ENCODE measurements around the gene ELK3. TPM values are rescaled to one million over a fixed set of nuclear protein-coding genes. Genes with fewer than 3 reads are reported as not detected.

ELK3 gene
- total RNA-seq, 1 experiment from 2014 or later: 13.5 TPM

DNA sequence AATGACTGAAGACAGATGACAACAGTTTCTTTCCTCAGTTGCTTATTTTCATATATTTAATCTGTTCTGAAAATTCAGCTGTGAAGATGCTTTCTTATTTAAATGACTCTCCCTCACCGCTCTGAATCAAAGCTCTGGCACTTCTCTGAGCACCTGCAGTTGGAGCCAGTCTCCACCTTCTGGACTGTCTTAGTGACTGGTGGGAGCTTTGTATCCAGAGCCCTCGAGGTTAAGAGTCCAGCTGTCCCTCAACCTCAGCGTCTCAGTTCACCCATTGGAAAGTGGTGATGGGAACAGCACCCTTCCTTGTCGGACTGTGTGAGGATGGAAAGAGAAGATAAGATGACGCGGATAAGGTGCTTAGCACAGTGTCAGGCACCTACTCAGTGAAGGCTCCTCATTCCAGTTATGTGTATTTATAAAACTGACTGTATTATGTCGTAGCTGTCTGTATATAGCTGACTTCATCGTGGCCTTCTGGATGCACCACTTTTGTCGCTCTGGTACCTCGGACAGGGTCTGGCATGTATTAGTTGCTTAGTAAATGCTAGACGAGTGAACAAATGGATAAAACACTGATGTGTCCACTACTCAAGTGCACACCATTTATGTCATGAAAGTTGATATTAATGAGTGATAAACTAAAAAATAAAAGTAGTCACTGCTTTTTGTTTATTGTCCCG is 34.5 kb downstream of the ELK3 start:
- no peak for DNase-seq (ENCODE audit: extremely low read depth, low read depth)

DNA sequence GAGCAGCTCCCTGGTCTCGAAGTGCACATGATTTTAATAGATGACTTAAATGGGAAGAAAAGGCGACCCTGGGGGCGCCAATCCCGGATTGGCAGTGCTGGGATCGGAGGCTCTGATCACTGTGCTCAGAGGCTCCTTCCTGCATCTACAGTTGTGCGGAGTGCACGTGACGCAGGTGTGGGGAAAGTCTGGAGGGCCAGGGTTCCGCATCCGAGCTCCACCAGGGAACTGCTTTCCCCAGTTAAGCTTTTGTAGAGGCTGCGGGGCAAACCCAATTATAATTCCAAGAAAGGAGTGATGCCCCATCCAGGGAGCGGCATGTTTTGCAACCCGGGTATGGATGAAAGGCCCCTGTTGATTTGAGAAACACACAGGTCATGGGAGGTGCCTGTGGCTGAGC is 36.5 kb downstream of the ELK3 start:
- DNase-seq (ENCODE audit: extremely low read depth, low read depth): no peak

DNA sequence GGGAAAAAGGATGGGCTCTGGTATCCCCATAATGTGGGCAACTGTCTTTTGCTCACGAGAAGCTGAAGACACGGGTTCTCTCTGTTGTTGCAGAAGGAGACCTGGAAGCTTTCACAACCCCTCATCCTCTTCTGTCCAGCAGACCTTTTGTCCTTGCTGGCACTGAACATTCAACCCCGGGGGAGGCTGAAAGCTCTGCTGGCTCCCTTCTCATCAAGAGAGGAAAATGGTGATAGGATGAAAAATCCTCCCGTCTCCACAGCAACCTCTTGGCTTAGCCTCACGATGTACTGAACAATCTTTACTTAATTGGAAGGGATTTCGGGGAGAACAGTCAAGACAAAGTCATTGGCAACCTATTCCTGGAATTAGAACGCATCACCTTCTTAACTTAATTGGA is 39.0 kb downstream of the ELK3 start:
- DNase-seq (ENCODE audit: extremely low read depth, low read depth): no peak

DNA sequence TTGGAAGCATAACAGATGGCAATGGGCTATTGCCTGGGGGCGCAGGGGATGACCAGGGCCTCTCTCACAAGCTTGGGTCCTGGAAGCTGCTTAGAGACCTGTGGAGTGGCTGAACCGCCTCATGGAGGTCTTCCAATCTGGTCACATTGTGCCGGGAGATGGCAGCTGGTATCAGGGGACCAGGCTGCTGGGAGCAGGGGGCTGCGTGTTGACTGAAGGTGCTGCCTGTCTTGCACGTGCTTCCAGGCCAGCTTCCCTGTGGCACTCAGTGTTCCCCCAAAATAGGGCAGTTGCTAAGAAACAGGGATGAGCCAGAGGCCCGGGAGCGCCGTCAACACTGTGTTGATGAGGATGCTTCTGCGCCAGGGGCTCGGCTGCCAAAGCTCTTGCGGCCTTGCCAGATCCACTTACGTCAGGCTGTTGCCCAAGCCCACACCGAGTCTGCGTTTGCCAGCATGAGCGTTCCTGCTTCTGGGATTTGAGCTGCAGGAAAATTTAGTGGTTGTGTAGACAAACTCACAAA is 39.8 kb downstream of the ELK3 start:
- DNase-seq (ENCODE audit: extremely low read depth, low read depth): no peak

DNA sequence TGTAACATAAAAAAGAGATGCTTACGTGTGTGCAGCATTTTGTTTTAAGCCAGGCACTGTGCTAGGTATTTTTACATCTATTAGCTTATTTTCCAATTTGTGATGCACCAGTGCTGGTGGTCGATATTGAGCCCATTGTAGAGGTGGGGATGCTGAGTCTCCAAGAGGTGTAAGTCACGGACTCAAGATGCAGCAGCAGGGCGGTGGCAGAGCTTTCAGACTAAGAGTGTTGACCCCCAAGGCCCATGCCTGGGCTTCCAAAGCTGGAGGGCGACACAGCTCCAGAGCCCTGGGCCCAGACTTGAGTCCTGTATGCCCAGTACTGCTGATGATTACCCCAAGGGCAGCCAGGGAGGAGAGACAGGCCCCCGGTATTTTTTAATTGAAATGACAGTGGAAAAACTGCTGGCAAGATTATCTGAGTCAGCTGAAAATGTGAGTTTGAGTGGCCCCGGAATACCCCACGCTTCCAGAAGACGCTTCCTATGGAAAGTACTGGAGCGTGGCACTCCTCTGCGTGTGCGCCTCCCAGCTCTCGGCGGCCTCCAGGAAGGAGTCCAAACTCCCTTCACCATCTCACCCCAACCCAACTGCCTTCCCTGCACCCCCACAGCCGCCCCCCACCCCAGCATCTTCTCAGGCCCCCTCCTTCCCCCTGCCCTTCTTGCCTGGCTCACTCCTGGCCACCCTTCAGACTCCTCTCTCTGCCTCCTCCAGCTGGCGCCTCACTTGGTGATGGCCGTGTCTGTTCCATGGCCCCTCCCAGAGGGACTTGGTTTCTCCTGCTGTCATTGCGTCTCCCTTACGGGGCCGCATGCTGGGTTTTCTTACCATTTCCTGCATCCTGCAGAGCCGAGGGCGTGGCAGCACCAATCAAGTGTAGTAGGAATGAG is 40.7 kb downstream of the ELK3 start:
- DNase-seq (ENCODE audit: extremely low read depth, low read depth): no peak

- no peak for DNase-seq (ENCODE audit: extremely low read depth, low read depth)
Measured at GRCh38 chr12:96235484-96235826, 41.3 kb downstream of the ELK3 start.

DNA sequence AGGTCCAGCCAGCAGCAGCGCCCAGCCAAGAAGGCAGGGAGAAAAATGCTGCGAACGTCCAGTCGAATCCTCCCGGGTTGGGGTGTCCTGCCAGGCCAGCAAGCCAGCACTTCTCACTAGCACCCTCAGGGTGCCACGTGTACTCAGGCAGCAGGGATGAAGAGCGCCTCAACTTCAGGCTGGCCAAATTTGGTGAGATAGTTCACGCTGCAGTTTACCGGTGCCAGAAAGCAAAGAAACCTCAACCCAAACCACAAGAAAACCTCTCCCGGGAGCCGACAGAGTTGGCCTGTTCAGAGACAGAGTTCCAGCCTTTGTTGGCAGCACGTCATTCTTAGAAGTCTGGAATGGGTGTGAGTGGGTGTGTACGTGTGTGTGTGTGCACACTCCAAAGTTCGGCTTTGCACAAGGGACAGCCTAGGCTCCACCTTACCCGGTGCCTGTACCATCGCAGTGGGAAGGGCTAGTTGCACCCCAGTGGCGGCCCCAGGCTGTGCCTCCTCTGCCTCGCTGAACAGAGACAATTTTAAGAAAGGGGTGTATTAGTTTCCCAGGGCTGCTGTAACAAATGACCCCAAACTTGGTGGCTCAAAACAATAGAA is 42.1 kb downstream of the ELK3 start:
- DNase-seq (ENCODE audit: extremely low read depth, low read depth): no peak

DNA sequence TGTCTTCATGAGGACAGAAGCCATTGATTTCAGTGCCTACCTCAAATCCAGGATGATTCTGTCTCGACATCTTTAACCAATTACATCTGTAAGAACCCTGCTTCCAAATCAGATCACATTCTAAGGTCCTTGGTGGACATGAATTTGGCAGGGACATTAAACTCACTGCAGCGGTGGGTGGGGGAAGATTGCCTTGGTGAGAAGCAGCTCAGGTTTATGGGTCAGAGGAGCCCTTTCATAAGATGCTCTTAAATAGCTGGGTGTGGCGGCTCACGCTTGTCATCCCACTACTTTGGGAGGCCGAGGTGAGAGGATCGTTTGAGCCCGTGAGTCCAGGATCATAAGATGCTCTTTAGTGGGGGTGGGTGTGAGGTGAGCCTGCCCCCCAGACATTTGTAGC is 42.9 kb downstream of the ELK3 start:
- no peak for DNase-seq (ENCODE audit: extremely low read depth, low read depth)

DNA sequence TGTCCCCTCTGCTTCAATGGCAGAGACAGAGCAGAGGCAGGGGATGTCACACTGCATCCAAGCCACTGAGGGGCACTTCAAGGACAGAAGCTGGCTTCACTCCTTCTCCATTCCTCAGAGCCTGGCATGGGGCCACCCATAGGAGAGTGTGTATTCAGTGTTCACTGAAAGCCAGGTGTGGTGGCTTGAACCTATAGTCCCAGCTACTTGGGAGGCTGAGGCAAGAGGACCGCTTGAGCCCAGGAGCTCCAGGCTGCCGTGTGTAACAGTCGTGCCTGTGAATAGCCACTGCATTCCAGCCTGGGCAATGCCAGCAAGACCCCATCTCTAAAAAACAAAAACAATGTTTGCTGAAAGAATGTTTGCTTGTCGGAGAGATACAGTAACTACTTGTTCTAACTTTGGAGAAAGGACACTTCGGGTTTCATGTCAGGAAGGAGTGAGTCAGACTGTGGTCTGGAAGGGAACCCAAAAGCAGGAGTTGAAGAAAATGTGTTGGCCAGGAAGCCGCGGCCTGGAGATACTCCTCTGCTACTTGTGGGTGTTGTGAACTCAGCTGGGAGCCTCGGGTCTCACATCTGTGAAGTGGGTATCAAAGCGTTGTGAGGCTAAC is 43.4 kb downstream of the ELK3 start:
- no peak for DNase-seq (ENCODE audit: extremely low read depth, low read depth)

- DNase-seq (ENCODE audit: extremely low read depth, low read depth): no peak
Measured at GRCh38 chr12:96238336-96239047, 44.3 kb downstream of the ELK3 start.

DNA sequence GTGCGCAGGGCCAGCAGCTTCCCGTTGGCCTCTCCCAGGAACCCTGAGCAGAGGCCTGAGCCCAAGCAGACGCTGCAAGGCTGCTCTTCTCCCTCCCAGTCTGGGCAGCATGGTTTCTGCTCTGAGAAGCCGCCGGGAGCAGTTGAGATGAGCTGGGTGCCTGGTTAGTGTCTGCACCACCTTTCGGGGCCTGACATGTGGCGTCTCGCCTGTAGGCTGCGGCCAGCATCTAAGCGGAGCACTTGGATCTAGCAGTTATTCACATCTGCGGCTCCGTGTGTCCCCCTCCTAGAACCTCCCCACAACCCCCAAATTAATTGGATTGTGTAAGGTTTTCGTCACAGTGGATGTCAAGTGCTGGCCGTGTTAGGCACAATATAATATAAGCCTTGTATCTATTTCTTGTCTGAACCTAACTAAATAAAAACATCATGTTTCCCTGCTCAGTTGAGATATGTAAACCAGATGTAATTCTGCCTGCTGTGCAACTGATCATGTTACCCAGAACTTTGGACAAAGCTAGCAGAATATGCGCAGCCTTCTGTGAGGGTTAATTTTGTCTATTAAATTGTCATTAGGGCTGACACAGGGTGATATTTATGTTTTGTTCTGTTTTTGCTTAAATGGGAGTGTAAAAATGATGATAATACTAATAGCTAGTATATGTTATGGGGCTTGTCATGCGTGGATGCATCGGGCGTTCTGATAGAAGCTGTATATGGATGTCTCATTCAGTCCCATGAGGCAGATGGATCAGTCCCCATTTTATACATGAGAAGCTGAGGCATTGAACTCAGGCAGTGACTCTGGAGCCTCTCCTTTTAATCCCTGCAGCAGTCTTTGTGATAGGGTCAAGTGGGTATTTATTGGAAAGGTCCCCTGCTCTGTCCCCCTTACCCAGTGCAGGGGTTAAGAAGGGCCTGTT is 45.8 kb downstream of the ELK3 start:
- DNase-seq (ENCODE audit: extremely low read depth, low read depth): no peak

- no peak for DNase-seq (ENCODE audit: extremely low read depth, low read depth)
Measured at GRCh38 chr12:96240656-96241055, 46.5 kb downstream of the ELK3 start.

DNA sequence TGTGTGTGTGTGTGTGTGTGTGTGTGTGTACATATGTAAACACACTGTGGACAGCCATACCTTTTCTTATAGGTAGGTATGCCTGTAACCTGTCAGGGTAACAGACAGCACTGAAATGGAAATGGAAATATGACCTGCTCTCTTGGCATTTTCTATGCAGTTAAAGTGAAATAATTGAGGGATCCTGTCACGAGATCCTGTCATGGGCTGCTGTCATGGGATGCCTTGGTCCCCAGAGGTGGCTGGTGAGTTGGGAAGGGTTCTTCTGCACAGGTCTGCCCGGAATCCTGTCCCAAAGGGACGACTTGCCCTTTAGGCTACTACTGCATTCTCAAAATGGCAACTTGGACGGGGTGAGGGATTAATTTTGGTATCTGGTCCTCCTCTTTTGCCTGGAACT is 47.3 kb downstream of the ELK3 start:
- no peak for DNase-seq (ENCODE audit: extremely low read depth, low read depth)

- DNase-seq (ENCODE audit: extremely low read depth, low read depth): no peak
Measured at GRCh38 chr12:96241846-96242256, 47.7 kb downstream of the ELK3 start.

DNA sequence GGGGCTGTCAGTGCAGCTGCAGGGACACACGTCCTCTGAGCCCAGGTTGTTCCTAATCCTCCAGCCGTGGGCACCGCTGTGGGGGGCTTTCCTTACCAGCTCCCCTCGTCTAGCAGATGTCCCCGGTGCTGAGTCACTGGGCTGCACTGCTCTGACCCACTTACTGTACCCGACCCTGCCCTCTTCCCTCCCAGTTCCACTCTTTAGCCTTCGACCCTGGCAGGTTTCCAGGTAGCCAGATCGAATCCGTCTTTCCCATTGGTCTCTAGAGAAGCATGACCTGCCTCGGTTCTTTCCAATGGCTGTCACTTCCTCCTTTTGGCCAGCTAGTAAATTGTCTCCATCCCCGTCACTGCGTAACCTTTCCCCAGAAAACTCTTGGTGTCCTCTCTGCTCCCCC is 48.4 kb downstream of the ELK3 start:
- no peak for DNase-seq (ENCODE audit: extremely low read depth, low read depth)

GRCh38 chr12:96244826-96245225 is 50.7 kb downstream of the ELK3 start:
- no peak for DNase-seq (ENCODE audit: extremely low read depth, low read depth)

DNA sequence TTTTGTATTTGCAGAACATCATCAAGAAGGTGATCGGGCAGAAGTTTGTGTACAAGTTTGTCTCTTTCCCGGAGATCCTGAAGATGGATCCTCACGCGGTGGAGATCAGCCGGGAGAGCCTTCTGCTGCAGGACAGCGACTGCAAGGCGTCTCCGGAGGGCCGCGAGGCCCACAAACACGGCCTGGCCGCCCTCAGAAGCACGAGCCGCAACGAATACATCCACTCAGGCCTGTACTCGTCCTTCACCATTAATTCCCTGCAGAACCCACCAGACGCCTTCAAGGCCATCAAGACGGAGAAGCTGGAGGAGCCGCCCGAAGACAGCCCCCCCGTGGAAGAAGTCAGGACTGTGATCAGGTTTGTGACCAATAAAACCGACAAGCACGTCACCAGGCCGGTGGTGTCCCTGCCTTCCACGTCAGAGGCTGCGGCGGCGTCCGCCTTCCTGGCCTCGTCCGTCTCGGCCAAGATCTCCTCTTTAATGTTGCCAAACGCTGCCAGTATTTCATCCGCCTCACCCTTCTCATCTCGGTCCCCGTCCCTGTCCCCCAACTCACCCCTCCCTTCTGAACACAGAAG is 52.8 kb downstream of the ELK3 start:
- no peak for DNase-seq (ENCODE audit: extremely low read depth, low read depth)

GRCh38 chr12:96247563-96247962 is 53.4 kb downstream of the ELK3 start:
- DNase-seq (ENCODE audit: extremely low read depth, low read depth): no peak
